Transverse colon (tissue), 4 donors: ENCODE results near the gene IP6K1.
A peak's percentile ranks its signal among the peaks of the same experiment; 100 is the strongest.

Experiments used
- CTCF ChIP-seq, 5 experiments: fragments of 200-600 bp in 3 of 5; fragments of 450-650 bp in 2 of 5; sonication (generic) in 3 of 5; IDR thresholded peaks; 1 replicate in 2 of 5; 2 replicates in 3 of 5; pipeline ENCODE4 v1.5.1; 2016 to 2017; ENCODE audit warnings: antibody characterized with exemption in 5 of 5, inconsistent platforms in 3 of 5, mild to moderate bottlenecking in 2 of 5, moderate library complexity in 1 of 5
- POLR2AphosphoS5 ChIP-seq, 3 donors: sonication (generic); formaldehyde crosslinking; IDR thresholded peaks; one replicate each; pipeline ENCODE4 v1.6.1; 2016; ENCODE audit warnings: antibody characterized with exemption in 3 of 3

- TF ChIP-seq CTCF (IDR thresholded peaks at IDR 0.05) = no peak
- peak; percentile 79 to 95 (median 92) for TF ChIP-seq POLR2AphosphoS5 (IDR thresholded peaks at IDR 0.05)
These were observed 62.5 kb downstream of the IP6K1 start, which contains the start of gene GMPPB for GRCh38 chr3:49723628-49724551.
